MM.1S (cell line): ENCODE results near the gene MORN4.
"Not testable (repeated sequence)": the region's sequence is repeated elsewhere in the genome, so short reads cannot be mapped to it uniquely, and the experiment has no call there.

Experiments used
- DNase-seq: peaks from one replicate; pipeline ENCODE4 v3.0.0-alpha.2; 2015
- H2AFZ ChIP-seq: fragments of 300-600 bp; sonication (generic); 2 replicates; pipeline ENCODE4 v1.6.0; 2016; ENCODE audit warnings: antibody characterized with exemption, low read length
- H3F3A ChIP-seq: fragments of 300-600 bp; sonication (generic); 2 replicates; pipeline ENCODE4 v1.6.1; 2016; ENCODE audit warnings: mild to moderate bottlenecking, antibody characterized with exemption, low read length, moderate library complexity, mixed read lengths; ENCODE audit not compliant: insufficient read depth
- H3K27ac ChIP-seq: fragments of 300-600 bp; sonication (generic); 2 replicates; pipeline ENCODE4 v1.5.1; 2016; ENCODE audit warnings: mild to moderate bottlenecking, low read length
- H3K27me3 ChIP-seq: fragments of 300-600 bp; sonication (generic); replicated peaks from 2 replicates; pipeline ENCODE4 v1.6.0; 2016; ENCODE audit warnings: low read length; ENCODE audit not compliant: insufficient read depth
- H3K36me3 ChIP-seq: fragments of 300-600 bp; sonication (generic); replicated peaks from 2 replicates; pipeline ENCODE4 v1.6.1; 2016; ENCODE audit warnings: mild to moderate bottlenecking, low read length, mixed read lengths; ENCODE audit not compliant: insufficient read depth
- H3K4me1 ChIP-seq: fragments of 300-600 bp; sonication (generic); 2 replicates; pipeline ENCODE4 v1.6.1; 2016; ENCODE audit warnings: low read length, mixed read lengths
- H3K4me2 ChIP-seq: fragments of 300-600 bp; sonication (generic); 2 replicates; pipeline ENCODE4 v1.6.0; 2016; ENCODE audit warnings: low read depth, low read length
- H3K4me3 ChIP-seq: fragments of 300-600 bp; sonication (generic); 2 replicates; pipeline ENCODE4 v1.5.1; 2016; ENCODE audit warnings: low read length, mixed read lengths
- H3K79me2 ChIP-seq: fragments of 300-600 bp; sonication (generic); 2 replicates; pipeline ENCODE4 v1.6.1; 2016; ENCODE audit warnings: mixed run types, low read length, mixed read lengths
- H3K9ac ChIP-seq: fragments of 300-600 bp; sonication (generic); 2 replicates; pipeline ENCODE4 v1.6.1; 2016; ENCODE audit warnings: low read length, mixed read lengths
- H3K9me2 ChIP-seq: fragments of 300-600 bp; sonication (generic); replicated peaks from 2 replicates; pipeline ENCODE4 v1.6.1; 2016; ENCODE audit warnings: mild to moderate bottlenecking, low read length, mixed read lengths; ENCODE audit not compliant: insufficient read depth
- H3K9me3 ChIP-seq: fragments of 300-600 bp; sonication (generic); replicated peaks from 2 replicates; pipeline ENCODE4 v1.6.1; 2016; ENCODE audit warnings: mild to moderate bottlenecking, low read length, mixed read lengths; ENCODE audit not compliant: insufficient read depth
- H4K20me1 ChIP-seq: fragments of 300-600 bp; sonication (generic); 2 replicates; pipeline ENCODE4 v1.6.1; 2016; ENCODE audit warnings: mild to moderate bottlenecking, low read length, moderate library complexity, mixed read lengths; ENCODE audit not compliant: insufficient read depth
- CTCF ChIP-seq: fragments of 300-600 bp; sonication (generic); IDR thresholded peaks from 2 replicates; pipeline ENCODE4 v1.5.1; 2016; ENCODE audit warnings: antibody characterized with exemption, low read length, mixed read lengths
- EZH2 ChIP-seq: fragments of 300-600 bp; sonication (generic); optimal IDR thresholded peaks from 2 replicates; pipeline ENCODE3; 2017; ENCODE audit warnings: low read depth, mild to moderate bottlenecking, antibody characterized with exemption, low read length, mixed read lengths
- EZH2phosphoT487 ChIP-seq: fragments of 300-600 bp; sonication (generic); IDR thresholded peaks from 2 replicates; pipeline ENCODE4 v1.6.1; 2018; ENCODE audit warnings: antibody characterized with exemption, low read length

Gene MORN4

GRCh38 chr10:97644936-97645335 is 11.6 kb upstream of the MORN4 start:
- Histone ChIP-seq H3K79me2 (peaks cover 54% of the 10 kb centered on the region), H3K9ac (no peak overlapping the region), H3K27ac (no peak overlapping the region), H3K9me3 (no peaks in the 10 kb centered on the region), H3K4me3 (no peak overlapping the region), H3K27me3 (no peaks in the 10 kb centered on the region), H3F3A (no peaks in the 10 kb centered on the region), H2AFZ (no peak overlapping the region), H3K9me2 (no peaks in the 10 kb centered on the region), H3K4me2 (no peak overlapping the region), H3K36me3 (no peaks in the 10 kb centered on the region; the same call in 1 of the 2 replicates), H3K4me1 (peaks cover 10% of the 10 kb centered on the region), H4K20me1 (0 out of 2 replicates have a peak, but pooled peaks cover 6% of the 10 kb centered on the region)
- no peak for DNase-seq
- TF ChIP-seq EZH2 (no peak), CTCF (no peak), EZH2phosphoT487 (no peak)

- TF ChIP-seq EZH2 = no peak
- TF ChIP-seq CTCF = no peak
- TF ChIP-seq EZH2phosphoT487 = no peak
- peaks cover 5% of the 10 kb centered on the region for H3K4me1 ChIP-seq
These were observed 10.2 kb upstream of the MORN4 start for GRCh38 chr10:97643441-97643985.

GRCh38 chr10:97642471-97643159 is 9.3 kb upstream of the MORN4 start:
- H3K4me3 ChIP-seq, H3K9me3 ChIP-seq, H2AFZ ChIP-seq, H4K20me1 ChIP-seq, H3K9me2 ChIP-seq, DNase-seq, H3K27me3 ChIP-seq, H3K4me2 ChIP-seq, H3K4me1 ChIP-seq, H3K36me3 ChIP-seq, H3F3A ChIP-seq, H3K27ac ChIP-seq, H3K9ac ChIP-seq: not testable (repeated sequence)
- peaks cover 42% of the 10 kb centered on the region for H3K79me2 ChIP-seq

More at GRCh38 chr10:97643441-97643985, 10.2 kb upstream of the MORN4 start:
- no peak overlapping the region for H3K9ac ChIP-seq
- H3K79me2 ChIP-seq = peaks cover 45% of the 10 kb centered on the region
- H4K20me1 ChIP-seq = 0 out of 2 replicates have a peak, but pooled peaks cover 6% of the 10 kb centered on the region
- no peak overlapping the region for H3K4me3 ChIP-seq
- H3K36me3 ChIP-seq = no peaks in the 10 kb centered on the region; the same call in 1 of the 2 replicates
- H3K9me2 ChIP-seq = no peaks in the 10 kb centered on the region
- no peak overlapping the region for H2AFZ ChIP-seq
- no peaks in the 10 kb centered on the region for H3K9me3 ChIP-seq
- no peak overlapping the region for H3K4me2 ChIP-seq
- no peak for DNase-seq
- H3K27me3 ChIP-seq = no peaks in the 10 kb centered on the region
- no peaks in the 10 kb centered on the region for H3F3A ChIP-seq
- H3K27ac ChIP-seq = no peak overlapping the region
